Astrocyte (in vitro differentiated cells and primary cell): ENCODE data around the gene DNAJC18.

ENCODE experiments used
- EZH2 ChIP-seq: IDR thresholded peaks from 2 replicates; pipeline ENCODE4 v1.6.1; 2012; ENCODE audit warnings: mild to moderate bottlenecking, low read length, inconsistent platforms; ENCODE audit not compliant: insufficient read depth
- TF ChIP-seq, protein P1 (sequence below): IDR thresholded peaks from 2 replicates; pipeline ENCODE4 v1.5.1; 2011; ENCODE audit warnings: low read depth, mild to moderate bottlenecking, inconsistent platforms, low read length, moderate library complexity; ENCODE audit not compliant: insufficient read depth

DNA sequence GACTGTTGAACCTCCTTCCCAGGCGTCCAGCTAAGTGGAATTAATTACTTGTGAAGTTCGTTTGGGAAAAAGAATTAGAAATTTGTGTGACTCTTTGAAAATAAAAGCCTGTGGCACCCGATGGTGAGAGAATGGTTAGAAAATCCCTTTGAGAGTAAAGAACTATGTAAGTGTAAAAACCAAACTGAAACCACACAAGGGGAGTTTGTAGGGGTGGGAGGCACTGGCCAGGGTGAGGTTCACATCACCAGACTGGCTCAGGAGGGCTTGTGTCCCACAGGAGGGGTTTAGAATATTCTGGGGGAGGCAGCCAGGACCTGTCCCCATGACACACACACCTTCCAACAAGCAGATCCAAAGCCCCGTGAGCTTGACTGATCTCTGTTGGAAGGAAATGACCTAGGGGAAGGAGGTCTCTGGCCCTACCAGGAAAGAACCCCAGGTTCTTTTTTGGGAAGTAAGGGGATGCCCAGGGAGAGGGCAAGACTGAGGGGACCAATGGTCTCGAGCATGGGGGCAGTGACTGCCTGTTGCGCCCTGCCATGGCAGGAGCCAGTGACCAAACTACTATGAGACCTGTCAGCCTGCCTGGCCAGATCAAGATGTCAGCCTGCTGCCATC, 39.7 kb downstream of the DNAJC18 start:
- TF ChIP-seq, protein P1, sequence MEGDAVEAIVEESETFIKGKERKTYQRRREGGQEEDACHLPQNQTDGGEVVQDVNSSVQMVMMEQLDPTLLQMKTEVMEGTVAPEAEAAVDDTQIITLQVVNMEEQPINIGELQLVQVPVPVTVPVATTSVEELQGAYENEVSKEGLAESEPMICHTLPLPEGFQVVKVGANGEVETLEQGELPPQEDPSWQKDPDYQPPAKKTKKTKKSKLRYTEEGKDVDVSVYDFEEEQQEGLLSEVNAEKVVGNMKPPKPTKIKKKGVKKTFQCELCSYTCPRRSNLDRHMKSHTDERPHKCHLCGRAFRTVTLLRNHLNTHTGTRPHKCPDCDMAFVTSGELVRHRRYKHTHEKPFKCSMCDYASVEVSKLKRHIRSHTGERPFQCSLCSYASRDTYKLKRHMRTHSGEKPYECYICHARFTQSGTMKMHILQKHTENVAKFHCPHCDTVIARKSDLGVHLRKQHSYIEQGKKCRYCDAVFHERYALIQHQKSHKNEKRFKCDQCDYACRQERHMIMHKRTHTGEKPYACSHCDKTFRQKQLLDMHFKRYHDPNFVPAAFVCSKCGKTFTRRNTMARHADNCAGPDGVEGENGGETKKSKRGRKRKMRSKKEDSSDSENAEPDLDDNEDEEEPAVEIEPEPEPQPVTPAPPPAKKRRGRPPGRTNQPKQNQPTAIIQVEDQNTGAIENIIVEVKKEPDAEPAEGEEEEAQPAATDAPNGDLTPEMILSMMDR: no peak
- TF ChIP-seq EZH2: no peak
